ENCODE data around the gene CROCC2. TPM values are rescaled to one million over a fixed set of nuclear protein-coding genes. Genes with fewer than 3 reads are reported as not detected.

The CROCC2 gene
- total RNA-seq, 1 donor from 2014 or later, result not detected

DNA sequence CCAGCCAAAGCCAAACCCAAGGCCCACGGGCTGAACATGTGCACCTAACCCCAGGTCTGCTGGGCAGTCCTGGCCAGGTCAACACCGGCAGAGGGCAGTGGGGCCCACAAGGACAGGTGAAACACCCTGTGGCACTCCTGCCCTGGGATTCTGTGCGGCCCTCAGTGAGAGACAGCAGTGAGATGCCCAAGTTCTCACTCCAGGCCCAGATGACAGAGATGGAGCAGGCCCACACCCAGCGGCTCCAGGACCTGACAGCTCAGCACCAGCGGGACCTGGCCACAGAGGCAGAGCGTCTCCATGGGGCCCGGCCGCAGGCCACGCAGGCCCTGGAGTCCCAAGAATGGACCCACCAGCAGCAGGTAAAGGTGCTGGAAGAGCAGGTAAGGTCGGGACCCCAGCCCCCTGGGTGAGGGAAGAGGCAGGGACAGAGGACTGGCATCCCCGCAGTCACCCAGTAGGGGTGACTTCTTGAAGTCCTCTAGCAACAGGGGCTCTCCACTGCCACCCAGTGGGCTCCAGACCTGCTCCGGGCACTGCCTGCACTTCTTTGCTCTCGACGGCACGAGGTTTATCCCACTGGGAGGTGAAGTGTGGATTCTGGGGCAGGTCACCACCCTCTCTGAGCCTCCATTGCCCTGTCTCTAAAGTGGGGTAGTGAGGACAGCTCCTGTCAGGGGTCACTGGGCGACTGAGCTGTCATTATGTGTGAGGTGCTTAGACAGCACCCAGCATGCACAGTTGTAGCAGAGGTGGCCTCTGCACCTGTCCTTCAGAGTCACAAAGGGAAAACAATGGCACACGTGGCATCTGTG, 83.5 kb downstream of the CROCC2 start:
- peak; percentile 74 for DNase-seq

DNA sequence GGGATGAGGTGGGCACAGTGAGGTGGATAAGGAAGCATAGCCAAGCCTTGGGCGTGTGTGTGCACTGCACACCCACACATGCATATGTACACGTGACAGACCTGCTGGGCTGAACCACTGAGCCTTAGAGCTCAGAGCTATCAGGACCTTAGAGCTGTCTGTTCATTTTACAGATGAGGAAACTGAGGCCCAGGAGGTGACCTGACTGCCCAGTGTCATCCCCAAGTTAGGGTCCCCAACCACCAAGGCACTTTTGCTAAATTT, 84.1 kb downstream of the CROCC2 start:
- no peak for DNase-seq

DNA sequence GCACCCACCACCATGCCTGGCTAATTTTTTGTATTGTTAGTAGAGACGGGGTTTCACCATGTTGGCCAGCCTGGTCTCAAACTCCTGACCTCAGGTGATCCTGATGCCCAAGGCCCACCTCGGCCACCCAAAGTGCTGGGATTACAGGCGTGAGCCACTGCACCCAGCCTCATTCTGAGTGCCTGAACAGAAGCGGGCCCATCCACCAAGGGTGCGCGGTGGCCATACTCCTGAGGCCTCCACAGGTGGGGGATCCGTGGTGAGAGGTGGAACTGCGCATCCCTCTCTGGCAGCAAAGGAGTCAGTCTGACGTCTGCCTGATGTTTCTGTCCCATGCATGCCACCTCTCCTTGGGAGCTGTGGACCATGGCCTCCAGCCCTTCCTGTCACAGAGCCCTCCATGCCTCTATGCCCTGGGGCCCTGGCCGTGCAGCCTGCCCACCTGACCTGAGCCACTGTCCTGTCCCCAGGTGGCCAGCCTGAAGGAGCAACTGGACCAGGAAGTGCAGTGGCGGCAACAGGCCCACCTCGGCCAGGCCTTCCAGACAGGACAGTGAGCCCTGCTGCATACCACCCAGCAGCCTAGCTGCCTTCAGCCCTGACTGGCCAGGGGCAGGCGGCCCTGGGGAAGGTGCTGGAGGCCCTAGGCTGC, 84.7 kb downstream of the CROCC2 start:
- DNase-seq, result no peak

DNA sequence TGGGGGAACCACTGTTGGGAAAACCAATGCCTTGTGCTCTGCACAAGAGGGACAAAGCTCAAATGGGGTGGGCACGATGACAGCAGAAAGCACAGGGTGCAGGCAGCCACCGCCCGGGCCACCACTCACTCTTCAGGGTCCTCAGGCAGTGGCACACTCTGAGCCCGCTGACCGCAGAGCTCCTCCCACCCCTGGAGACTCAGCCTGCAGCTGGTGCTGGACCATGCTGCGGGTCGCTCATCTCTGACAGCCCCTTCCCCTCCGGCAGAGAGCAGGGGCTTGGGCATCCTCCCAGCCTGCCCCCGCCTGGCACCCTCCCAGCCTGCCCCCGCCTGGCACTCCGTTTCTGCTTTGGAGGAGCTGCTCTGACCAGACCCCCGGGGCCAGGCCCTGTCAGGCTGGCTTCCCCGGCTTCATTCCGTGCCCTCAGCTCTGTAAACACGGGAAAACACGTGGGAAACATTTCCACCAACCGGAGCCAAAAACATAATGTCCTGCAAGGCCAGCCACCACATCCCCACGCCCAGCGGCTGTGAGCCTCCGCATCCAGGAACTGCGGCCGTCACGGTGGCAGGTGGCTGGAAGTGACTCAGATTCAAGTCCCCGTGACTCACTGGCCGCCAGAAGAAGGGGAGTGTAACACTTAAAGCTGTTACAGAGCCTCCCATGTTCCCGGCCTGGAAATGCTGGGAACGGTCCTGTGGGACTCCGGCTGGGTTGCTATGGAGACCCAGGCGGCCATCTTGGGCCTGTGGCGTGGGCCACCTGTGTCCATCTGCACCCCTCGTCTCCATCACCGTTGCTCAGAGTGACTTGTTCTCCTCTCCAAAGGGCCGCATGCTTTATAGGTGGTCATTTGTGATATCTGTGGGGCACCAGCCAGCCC, 85.5 kb downstream of the CROCC2 start:
- peak; percentile 99 for DNase-seq

GRCh38 chr2:240992572-240993291, 86.6 kb downstream of the CROCC2 start:
- DNase-seq, result no peak

DNA sequence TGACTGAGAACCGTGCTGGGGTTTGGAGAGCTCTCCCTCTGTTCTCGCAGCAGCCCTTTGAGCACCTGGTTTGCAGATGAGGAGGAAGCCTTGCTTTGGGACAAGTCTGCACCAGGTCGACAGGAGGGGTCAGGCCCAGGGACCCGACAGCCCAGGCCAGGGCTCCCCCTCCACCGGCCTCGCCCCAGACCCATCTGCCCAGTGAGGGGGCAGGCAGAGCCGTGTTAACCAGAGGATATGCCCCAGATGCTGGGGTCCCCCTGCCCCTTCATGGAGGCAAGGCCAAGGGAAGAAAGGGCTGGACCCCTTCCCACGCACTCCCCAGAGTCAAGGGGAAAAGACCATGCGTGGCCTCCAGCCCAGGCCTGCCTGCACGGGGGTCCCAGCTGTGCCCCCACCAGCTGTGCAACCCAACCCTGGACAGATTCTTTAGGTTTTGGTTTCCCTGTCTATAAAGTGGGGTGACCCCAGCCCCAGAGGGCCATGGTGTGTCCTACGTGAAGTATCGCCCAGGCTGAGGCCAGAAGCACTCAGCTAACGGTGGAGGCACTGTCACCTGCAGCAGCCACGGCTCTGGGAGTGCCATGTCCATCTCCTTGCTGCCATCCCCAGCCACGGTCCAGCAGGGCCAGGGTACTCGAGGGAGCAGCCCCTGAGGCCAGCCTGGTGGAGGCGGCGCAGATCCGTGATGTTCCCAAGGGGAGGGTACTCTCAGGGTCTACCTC, 87.5 kb downstream of the CROCC2 start:
- no peak for DNase-seq

GRCh38 chr2:240994171-240994896, 88.2 kb downstream of the CROCC2 start:
- DNase-seq, result no peak

DNA sequence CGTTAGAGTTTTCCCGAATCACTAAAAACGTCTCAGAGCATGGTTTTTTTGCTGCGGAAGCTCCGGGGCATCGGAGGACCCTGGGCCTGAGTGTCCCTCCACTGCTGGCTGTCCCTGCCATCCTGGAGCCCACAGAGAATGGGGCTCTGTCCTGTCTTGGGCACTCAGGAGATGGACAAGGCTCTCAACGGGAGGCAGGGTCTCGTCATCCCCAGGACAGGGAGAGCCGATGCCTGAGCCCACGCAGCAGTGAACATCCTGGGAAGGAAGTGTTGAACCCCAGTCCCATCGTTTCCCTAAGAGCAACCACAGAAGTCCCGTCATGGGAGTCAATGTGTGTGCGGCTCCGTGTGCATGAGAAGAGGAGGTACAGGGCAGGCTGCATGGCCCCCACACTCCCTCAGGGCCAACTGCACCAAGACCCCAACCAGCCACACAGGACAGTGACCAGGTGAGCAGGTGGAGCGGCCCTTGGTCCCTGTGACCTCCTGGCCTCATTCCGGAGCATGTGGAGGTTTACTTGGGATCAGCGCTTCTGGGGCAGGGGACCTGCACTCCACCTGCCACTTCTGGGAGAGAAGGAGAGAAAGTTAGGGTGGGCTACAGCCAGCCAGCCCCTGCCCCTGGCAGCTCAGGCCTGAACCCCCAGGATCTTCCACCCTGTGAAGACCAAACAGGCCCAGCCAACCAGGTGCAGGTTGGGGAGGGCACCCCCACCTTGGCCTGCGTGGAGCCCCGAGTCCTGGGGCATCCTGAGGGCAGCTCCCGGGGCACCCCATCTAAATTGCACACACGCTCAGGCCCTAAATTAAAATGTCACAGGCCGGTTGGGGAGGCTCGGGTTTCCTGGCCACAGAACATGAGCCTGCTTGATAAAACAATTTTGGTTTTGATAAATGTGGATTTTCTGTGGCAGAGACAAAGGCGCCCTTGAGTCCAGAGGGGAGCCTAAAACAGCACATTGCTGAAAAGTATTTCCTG, 89.2 kb downstream of the CROCC2 start:
- no peak for DNase-seq

- DNase-seq, result no peak
Observed at GRCh38 chr2:240996161-240996833, 90.2 kb downstream of the CROCC2 start.

DNA sequence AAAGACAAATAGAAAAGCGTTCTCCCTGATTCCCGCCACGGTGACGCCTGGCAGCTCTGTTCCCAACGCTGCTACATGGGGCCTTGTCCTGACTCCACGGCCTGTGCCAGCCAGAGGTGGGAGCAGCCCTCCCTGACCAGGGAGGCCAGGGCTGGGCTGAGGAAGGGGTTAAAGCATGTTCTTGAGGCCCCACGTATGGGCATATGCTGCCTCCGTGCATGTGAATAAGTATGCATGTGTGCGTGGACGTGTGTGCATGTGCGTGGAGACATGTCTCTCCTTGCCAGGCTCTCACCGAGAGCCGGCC, 90.7 kb downstream of the CROCC2 start:
- no peak for DNase-seq

DNA sequence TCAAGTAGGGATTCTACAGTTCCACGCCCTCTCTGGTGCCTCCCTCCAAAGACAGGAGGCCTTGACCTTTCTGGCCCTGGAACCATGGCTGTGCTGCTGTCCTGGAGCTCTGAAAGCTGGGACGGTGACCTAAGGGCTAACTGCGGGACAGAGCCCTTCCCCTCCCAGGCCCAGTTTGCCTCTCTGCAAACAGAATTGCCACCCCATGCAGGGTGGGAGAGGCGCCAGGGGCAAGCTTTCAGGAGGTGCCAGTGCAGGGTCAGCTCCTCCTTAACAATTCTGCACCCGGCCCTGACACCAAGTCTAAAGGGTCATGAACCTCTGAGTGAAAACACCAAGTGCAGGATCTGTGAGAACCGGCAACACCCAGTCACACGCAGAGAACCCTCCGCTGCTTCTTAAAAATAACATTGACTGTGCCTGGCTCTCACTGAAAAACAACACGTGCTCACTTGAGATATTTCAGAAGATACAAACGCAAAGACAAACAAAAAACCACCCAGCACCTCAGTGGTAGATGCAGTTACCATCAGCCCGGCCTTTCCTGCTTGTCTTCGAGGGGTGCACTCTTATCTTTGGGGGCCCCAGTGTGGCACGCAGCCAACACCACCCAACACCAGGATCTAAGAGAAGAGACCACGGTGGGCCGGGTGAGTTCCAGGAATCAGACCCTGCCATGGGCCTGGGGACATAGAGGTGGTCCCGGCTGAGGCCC, 91.2 kb downstream of the CROCC2 start:
- peak; percentile 38 for DNase-seq

DNA sequence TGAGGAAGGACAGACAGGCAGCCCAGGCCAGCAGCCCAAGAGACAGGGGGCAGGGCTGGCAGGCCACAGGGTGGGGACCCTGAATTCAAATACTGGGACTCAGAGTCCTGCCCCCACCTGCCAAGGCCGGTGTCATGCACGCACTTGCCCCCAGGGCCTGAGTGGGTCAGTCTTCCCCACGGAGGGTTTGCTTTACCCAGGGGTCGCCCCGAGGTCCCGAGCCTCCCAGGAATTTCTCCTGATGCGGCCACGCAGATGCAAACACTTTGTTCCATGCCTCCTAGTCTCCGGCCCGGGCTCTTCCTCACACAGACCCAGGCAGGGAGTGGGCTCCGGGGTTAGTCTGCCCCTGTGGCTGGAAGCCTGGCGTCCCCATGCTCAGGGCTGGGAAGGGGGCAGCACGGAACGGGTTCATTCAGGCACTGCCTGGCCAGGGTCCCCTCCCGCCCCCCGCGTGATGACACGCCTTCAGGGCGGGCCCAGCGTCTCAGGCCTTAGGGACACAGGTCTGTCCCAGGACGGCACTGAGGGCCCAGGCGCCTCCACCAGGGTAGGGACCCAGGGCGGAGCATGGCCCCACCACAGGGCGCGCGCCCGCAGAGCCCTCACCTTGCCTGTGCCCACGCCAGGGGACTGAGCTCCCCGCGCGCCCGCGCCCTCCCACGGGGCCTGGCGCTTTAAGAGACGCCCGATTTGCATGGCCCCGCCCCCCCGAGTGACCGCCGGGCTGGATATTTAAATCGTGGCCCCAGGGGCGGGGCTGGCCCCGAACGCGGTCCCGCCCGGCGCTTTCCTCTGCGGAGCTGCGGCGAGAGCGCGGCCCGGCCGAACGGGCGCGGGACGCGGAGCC, 91.9 kb downstream of the CROCC2 start, which contains the start of gene SNED1:
Gene SNED1, plus strand, starts transcription at position 763 of the 850 bp plus-strand sequence. CDS start 220 bp downstream, outside the sequence.
- peak; percentile 90 for DNase-seq

GRCh38 chr2:240998706-240998994, 92.5 kb downstream of the CROCC2 start:
- no peak for DNase-seq

DNA sequence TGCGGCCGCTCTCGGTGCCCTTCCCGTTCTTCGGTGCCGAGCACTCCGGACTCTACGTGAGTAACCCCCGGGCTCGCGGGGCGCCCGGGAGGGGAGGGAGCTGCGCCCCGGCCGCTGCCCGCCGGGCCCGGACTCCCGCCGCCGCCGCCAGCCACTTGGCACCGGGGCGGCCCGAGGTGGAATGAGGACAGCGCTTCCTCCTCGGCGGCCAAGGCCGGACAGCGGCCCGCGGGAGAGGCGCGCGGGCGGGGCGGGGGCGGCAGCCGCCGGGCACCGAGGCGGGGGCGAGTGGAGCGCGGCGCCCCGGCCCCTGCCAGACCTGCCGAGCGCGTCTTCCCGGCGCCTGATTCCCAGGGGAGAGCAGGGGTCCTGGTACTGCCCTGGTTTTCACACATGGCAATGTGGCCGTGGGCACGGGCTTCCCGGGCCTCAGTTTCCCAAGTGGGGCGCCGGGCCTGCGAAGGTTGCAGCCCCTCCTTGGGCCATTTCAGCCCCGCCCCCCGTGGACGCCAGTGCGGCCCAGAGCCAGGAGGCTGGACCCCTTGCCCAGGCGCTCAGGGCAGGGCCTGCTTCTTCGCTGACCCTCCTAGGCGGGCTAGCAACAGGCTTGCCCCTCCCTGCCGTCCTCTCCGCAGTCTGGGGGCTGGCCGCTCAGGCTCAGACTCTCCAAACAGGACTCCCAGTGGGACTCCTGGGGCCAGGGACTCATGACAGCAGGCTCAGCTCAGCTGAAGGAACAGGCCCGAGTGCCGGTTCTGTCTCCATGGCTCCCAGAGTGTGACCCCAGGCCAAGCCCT, 93.1 kb downstream of the CROCC2 start:
- peak; percentile 44 for DNase-seq

GRCh38 chr2:240999873-241000541, 93.9 kb downstream of the CROCC2 start:
- no peak for DNase-seq

GRCh38 chr2:241000831-241001321, 94.7 kb downstream of the CROCC2 start:
- DNase-seq, result no peak
